ENCODE measurements around the gene GEN1.
A peak's percentile ranks its signal among the peaks of the same experiment; 100 is the strongest.

Gene GEN1

DNA sequence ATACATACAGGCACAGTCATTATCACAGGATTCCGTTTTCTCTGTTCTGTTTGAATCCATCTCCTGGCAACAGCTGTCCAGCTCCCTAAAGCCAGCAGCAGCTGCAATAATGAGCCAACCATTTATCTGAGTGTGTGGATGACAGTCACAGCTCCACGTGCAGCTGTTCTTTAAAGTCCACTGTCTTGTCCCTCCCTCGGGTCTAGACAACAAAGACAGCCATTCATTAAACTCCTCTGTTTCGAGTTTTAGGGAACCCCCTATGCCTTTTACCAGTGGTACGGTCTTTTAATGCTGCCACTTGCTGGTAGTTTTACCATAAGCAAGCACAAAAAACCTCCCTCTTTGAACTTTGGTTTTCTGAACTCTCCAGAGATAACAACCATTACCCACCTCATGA lies 46.3 kb downstream of the GEN1 start:
- no peaks in the 10 kb centered on the region for H3K36me3 Mint-ChIP-seq (ENCODE audit: low read depth)
- H3K27me3 Mint-ChIP-seq = peaks cover 11% of the 10 kb centered on the region
- no peak overlapping the region for H3K27ac Mint-ChIP-seq
- peaks cover 4% of the 10 kb centered on the region for H3K4me1 Mint-ChIP-seq (ENCODE audit: low read depth)
- H3K4me3 Mint-ChIP-seq = no peak overlapping the region
- no peaks in the 10 kb centered on the region for H3K9me3 Mint-ChIP-seq

DNA sequence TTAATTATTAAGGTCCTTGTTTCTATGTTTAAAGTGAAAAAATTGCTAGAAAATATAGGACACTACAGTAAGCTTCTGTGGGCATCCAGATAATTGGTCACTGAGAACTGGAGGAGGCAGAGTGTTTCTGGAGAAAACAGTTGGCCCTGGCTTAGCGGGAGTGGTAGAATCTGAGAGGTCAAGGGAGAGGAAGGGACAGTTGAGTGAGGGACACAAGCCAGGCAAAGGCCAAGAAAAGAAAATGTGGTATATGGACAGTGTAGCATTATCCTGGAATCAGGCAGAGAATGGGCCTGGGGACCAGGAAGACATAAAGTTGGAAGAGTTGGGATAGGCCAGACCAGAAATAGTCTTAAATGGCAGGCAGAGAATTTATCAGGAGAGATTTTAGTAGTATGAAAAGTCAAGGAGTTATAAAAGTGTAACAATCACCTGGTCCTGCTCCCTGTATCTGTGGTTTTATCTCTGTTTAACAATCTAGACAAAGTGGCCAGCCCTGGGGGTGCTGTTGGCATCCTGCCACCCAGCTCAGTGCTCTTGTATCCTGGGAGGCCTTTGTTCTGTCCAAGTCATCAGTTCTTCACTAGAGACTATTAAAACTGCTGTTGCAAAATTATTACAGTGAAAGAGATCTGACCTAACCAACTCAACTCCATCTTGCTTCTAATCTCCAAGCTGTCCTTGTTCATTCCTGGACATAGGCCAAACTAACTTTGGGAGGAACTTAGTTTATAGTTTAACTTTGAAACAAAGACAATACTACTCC lies 46.9 kb downstream of the GEN1 start:
- Mint-ChIP-seq H3K4me1 (ENCODE audit: low read depth) (peaks cover 8% of the 10 kb centered on the region), H3K27ac (no peak overlapping the region), H3K4me3 (no peak overlapping the region), H3K27me3 (peaks cover 6% of the 10 kb centered on the region), H3K36me3 (ENCODE audit: low read depth) (no peaks in the 10 kb centered on the region), H3K9me3 (no peaks in the 10 kb centered on the region)

DNA sequence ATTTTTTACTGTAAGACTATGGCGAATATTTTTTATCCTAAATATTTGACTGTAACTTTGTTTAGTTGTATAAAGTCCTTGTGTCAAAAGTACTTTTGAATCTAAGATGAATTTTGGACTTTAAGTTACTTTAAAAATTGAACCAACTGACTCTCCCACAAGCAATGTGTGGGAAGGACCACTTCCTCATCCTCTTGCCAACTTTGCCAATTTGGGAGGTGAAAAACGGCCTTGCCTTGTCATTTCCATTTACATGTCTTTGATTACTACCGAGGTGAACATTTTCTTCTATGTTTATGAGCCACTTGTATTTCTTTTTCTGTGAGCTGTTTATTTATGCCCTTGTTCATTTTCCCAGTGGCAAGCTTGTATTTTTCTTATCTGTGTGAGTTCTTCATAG lies 49.6 kb downstream of the GEN1 start:
- Mint-ChIP-seq H3K4me3 (no peak overlapping the region), H3K9me3 (no peaks in the 10 kb centered on the region), H3K27ac (no peak overlapping the region), H3K36me3 (ENCODE audit: low read depth) (no peaks in the 10 kb centered on the region), H3K4me1 (ENCODE audit: low read depth) (peaks cover 9% of the 10 kb centered on the region), H3K27me3 (peaks cover 3% of the 10 kb centered on the region)

DNA sequence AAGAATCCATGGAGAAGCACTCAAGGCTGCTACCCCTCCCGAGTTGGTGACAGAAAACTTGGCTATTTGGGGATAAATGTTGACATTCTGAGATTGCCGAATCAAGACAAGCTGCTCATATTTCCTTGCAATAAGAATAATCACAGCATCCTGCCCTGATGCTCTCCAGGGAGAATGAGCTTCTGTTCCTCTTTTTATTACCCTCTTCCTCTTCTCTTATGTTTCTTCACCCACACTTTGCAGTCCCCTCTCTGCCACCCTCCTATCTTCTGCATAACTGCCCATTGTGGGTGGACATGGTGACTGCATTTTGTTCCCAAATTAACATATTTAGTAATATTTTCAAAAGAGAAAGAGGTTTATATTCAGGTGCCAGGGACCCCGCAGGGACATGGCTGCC lies 50.4 kb downstream of the GEN1 start:
- H3K27me3 Mint-ChIP-seq = peaks cover 1% of the 10 kb centered on the region
- H3K4me1 Mint-ChIP-seq (ENCODE audit: low read depth) = peaks cover 9% of the 10 kb centered on the region

DNA sequence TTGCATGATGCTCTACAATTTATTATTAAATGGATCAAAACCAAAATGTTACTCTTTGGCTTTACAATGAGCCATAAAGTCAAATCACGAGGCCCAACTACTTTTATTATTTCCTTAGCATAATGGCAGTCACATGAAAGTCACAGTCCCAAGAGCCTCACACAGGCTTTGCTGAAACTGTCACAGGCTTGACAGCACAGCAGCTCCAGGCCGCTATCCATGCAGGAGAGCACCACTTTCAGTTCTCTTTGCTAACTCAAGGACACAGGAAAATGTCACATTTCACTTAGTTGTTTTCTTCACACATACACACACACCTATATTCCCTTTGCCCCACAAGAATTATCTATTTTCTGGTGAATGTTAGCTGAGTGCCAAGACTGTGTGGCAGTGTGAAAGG lies 51.2 kb downstream of the GEN1 start:
- Mint-ChIP-seq H3K27ac (no peak overlapping the region), H3K4me3 (no peak overlapping the region), H3K36me3 (ENCODE audit: low read depth) (no peaks in the 10 kb centered on the region), H3K4me1 (ENCODE audit: low read depth) (peaks cover 9% of the 10 kb centered on the region), H3K9me3 (no peaks in the 10 kb centered on the region), H3K27me3 (no peaks in the 10 kb centered on the region)

More for the DNA sequence above, 50.4 kb downstream of the GEN1 start:
- no peaks in the 10 kb centered on the region for H3K9me3 Mint-ChIP-seq
- H3K27ac Mint-ChIP-seq = no peak overlapping the region
- no peak overlapping the region for H3K4me3 Mint-ChIP-seq
- H3K36me3 Mint-ChIP-seq (ENCODE audit: low read depth) = no peaks in the 10 kb centered on the region

DNA sequence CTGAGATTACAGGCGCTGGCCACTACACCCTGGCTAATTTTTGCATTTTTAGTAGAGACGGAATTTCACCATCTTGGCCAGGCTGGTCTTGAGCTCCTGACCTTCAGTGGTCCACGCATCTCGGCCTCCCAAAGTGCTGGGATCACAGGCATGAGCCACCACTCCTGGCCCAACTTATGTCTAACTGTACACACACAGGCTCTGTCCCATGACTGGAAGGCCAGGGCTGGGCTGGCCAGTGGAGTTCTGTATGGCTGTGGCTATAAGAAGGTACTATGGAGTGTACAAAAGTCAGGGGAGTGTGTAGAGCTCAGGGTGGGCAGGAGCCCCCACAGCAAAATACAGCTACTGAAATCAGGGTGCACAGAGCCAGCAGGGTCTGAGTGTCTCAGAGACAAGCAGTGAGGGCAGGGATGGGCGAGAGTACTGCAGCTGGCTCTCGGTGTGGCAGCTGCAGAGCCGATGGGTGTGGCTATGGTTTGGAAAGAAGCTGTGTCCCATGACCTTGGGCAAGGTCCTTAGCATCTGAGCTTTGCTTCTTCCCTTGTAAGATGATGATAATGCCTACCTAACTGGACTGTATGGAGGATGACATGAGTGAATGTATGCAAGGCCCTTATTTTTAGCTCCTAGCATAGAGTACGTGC lies 51.9 kb downstream of the GEN1 start:
- Mint-ChIP-seq H3K4me1 (ENCODE audit: low read depth) (peaks cover 9% of the 10 kb centered on the region), H3K9me3 (no peaks in the 10 kb centered on the region), H3K4me3 (no peak overlapping the region), H3K27me3 (no peaks in the 10 kb centered on the region), H3K27ac (no peak overlapping the region), H3K36me3 (ENCODE audit: low read depth) (no peaks in the 10 kb centered on the region)

DNA sequence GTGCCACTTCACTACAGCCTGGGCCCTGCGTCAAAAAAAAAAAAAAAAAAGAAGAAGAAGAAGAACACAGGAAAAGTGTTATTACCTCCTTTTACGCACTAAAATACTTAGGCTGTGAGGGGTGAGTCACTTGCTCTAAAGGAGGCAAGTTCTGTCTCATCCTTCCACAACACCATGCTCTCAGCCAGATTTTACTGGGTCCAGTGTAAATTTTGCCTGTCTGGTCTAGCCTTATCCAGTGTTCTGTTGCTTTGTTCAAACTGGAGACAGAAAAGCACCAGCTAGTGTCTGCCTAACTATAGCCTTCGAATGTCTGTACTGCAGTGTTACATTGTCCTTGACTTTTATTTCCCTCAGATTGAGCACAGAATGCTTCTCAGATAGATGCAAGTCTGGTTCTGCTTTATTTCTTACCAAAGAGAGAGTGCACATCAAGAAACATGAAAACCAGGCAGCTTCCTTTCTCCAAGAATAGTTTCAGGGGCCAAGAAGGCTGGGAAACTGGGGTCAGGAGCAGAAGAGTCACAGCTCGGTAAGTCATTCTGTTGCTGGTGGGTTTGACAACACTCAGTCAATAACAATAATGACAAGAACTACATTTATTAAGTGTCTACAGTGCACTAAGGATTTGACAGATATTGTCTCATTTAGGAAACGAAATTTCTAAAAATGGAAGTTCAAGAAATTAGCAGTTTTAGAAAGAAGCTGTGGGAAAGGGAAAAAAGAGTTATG lies 59.2 kb downstream of the GEN1 start:
- H3K4me1 Mint-ChIP-seq (ENCODE audit: low read depth) = peaks cover 19% of the 10 kb centered on the region
- no peaks in the 10 kb centered on the region for H3K9me3 Mint-ChIP-seq
- peaks cover 12% of the 10 kb centered on the region for H3K27me3 Mint-ChIP-seq
- H3K27ac Mint-ChIP-seq = peak overlapping the region; percentile 34
- H3K4me3 Mint-ChIP-seq = peak overlapping the region; percentile 40
- H3K36me3 Mint-ChIP-seq (ENCODE audit: low read depth) = no peaks in the 10 kb centered on the region

DNA sequence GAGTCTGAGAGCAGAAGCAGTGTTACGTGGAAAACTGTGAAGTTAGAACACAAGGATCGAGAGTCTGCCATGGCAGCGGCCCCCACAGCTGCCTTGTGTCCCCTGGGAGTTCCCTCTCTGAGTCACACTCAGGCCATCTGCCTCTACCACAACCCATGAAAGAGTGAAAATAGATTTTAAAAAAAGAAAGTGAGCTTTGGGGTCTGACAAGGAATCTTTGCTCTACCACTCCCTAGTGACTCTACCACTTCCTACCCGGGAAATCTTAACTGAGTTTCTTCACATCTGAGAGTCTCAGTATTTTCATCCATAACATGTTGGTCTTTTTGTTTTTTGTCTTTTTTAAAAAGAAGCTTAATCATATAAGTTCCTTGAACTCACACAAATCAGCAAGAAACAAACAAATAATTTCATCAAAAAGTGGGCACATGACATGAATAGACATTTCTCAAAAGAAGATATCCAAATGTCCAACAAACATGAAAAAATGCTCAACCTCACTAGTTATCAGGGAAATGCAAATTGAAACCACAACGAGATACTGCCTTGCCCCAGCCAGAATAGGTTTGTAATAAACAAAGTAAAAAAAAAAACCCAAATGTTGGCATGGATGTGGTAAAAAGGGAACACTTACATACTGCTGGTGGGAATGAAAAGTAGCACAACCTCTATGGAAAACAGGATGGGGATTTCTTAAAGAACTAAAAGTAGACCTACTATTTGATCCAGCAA lies 60.0 kb downstream of the GEN1 start:
- H3K9me3 Mint-ChIP-seq = no peaks in the 10 kb centered on the region
- peak overlapping the region; percentile 40 for H3K4me3 Mint-ChIP-seq
- H3K4me1 Mint-ChIP-seq (ENCODE audit: low read depth) = peaks cover 19% of the 10 kb centered on the region
- peak overlapping the region; percentile 38 for H3K27ac Mint-ChIP-seq
- H3K36me3 Mint-ChIP-seq (ENCODE audit: low read depth) = no peaks in the 10 kb centered on the region
- peaks cover 12% of the 10 kb centered on the region for H3K27me3 Mint-ChIP-seq

DNA sequence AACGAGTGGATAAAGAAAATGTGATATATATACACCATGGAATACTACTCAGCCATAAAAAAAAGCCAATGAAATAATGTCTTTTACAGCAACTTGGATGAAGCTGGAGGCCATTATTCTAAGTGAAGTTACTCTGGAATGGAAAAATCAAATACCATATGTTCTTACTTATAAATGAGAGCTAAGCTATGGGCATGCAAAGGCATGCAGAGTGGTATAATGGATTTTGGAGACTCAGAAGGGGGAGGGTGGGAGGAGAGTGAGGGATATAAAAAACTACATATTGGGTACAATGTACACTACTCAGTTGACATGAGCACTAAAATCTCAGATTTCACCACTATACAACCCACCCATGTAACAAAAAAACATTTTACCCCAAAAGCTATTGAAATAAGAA lies 60.7 kb downstream of the GEN1 start:
- no peaks in the 10 kb centered on the region for H3K9me3 Mint-ChIP-seq
- H3K27ac Mint-ChIP-seq = peak overlapping the region; percentile 38
- H3K27me3 Mint-ChIP-seq = peaks cover 12% of the 10 kb centered on the region
- H3K4me3 Mint-ChIP-seq = no peak overlapping the region
- peaks cover 19% of the 10 kb centered on the region for H3K4me1 Mint-ChIP-seq (ENCODE audit: low read depth)
- H3K36me3 Mint-ChIP-seq (ENCODE audit: low read depth) = no peaks in the 10 kb centered on the region

DNA sequence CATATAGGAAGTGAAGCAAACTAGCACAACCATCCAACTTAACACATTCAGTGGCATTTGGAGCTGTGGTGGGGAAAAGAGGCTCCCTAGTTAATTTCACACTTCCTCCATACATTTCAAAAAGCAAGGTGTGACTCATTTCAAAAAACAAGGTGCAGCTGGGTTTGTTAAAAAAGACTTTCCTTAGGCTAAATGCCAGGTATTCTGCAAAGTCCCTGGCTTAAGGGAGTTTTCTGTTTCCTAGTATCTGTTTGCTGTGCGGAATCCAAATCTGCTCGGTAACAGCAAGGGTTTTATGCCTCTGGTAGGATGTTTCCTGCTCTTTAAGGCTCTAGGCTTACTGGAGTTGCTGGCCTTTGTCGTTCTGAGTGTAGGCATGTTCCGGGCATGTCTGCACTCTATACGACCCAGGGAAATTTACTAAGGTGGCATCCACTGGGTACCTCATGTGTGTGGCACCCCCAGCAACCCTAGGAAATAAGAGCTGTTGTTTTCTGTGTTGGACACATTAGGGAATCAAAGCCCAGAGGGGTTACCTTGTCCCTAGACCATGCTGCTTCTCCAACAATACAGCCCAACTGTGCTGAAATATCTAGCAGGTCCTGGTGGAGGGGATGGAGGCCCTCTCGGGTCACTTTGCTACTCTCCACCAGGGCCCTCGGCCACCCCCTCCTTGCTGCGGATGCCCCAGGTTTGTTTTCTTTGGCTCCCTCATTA lies 61.7 kb downstream of the GEN1 start:
- Mint-ChIP-seq H3K4me1 (ENCODE audit: low read depth) (peaks cover 19% of the 10 kb centered on the region), H3K4me3 (no peak overlapping the region), H3K27me3 (peaks cover 12% of the 10 kb centered on the region), H3K9me3 (no peaks in the 10 kb centered on the region), H3K36me3 (ENCODE audit: low read depth) (no peaks in the 10 kb centered on the region), H3K27ac (no peak overlapping the region)

DNA sequence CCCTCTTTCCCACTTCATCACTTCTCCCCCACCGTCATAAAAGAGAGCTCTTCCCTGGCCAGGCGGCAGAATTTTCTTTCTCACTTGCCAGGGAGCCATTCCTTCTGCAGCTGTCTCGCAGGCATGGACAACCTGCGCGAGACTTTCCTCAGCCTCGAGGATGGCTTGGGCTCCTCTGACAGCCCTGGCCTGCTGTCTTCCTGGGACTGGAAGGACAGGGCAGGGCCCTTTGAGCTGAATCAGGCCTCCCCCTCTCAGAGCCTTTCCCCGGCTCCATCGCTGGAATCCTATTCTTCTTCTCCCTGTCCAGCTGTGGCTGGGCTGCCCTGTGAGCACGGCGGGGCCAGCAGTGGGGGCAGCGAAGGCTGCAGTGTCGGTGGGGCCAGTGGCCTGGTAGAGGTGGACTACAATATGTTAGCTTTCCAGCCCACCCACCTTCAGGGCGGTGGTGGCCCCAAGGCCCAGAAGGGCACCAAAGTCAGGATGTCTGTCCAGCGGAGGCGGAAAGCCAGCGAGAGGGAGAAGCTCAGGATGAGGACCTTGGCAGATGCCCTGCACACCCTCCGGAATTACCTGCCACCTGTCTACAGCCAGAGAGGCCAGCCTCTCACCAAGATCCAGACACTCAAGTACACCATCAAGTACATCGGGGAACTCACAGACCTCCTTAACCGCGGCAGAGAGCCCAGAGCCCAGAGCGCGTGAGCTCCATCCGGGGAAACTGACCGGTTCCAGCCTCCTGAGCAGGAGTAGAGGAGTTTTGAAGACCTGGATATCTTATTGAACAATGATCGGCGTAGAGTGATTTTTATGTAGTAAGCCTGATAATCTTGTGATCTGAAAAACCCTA lies 62.7 kb downstream of the GEN1 start, which contains the start of gene MSGN1:
Gene MSGN1 (plus strand): TSS at position 65 of the 850 bp plus-strand sequence. CDS start 59 bp downstream, at position 124.
- no peaks in the 10 kb centered on the region for H3K36me3 Mint-ChIP-seq (ENCODE audit: low read depth)
- H3K27me3 Mint-ChIP-seq = peaks cover 12% of the 10 kb centered on the region
- peaks cover 20% of the 10 kb centered on the region for H3K4me1 Mint-ChIP-seq (ENCODE audit: low read depth)
- no peaks in the 10 kb centered on the region for H3K9me3 Mint-ChIP-seq
- no peak within 1 kb of the TSS for H3K4me3 Mint-ChIP-seq
- H3K27ac Mint-ChIP-seq = no peak within 1 kb of the TSS

DNA sequence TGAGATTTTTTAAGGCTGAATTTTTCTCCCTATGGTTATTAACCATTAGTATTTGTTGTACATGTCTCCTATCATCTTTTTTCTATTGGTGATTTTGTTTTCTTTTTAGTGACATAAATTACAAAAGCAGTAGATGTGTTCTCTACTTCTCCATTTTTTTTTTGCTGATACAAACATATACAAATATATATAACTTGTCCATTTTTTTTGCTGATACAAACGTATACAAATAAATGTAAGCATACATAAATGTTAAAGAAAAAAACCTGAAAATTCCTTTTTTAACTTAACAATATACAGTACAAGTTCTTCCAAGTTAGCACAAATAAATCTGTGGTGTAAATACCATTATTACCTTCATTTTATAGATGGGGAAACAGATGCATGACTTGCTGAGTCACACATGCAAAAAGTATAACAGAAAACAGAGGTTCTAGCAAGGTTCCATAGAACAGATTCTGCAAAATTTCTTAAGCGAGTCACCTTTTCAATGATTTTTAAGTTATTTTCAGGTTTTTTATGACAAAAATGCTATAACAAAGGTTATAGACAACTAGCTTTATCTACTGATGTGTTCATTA lies 64.4 kb downstream of the GEN1 start:
- Mint-ChIP-seq H3K4me3 (no peak overlapping the region), H3K27ac (no peak overlapping the region), H3K27me3 (peaks cover 11% of the 10 kb centered on the region), H3K36me3 (ENCODE audit: low read depth) (no peaks in the 10 kb centered on the region), H3K9me3 (no peaks in the 10 kb centered on the region), H3K4me1 (ENCODE audit: low read depth) (peaks cover 25% of the 10 kb centered on the region)

DNA sequence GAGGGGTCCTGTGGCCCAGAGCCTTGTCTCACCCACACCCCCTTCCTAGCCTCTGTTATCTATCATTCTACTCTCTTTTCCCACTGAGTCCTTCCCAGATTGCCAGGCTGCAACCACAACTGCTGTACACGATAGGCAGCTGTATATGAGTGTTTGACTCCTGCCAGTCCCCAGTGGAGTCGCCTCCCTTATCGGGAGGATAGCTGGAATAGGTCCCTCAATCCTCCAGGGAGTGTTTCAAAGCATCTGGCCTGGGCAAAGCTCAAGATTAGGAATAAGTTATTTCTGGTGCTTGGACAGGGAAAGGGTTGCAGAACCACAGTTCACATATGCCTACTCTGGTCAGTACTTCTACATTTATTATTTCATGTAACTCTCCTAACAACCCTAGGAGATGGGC lies 67.1 kb downstream of the GEN1 start:
- Mint-ChIP-seq H3K9me3 (no peaks in the 10 kb centered on the region), H3K36me3 (ENCODE audit: low read depth) (no peaks in the 10 kb centered on the region), H3K4me1 (ENCODE audit: low read depth) (peaks cover 18% of the 10 kb centered on the region), H3K4me3 (no peak overlapping the region), H3K27ac (no peak overlapping the region), H3K27me3 (peaks cover 19% of the 10 kb centered on the region)

Data from stimulated activated naive CD8-positive, alpha-beta T cell treated with anti-CD3 and anti-CD28 coated beads, Interleukin-15, Interleukin-2, amounts not matched to agents 100 ng/mL and 50 ng/mL, for 24 hours (primary cell).